NCI-H2227 (cell line): ENCODE results near the gene KIR3DL2.
"Not testable (repeated sequence)": the region's sequence is repeated elsewhere in the genome, so short reads cannot be mapped to it uniquely, and the experiment has no call there.

Source experiments
- DNase-seq: peaks from one replicate; lab custom pipeline; 2025; ENCODE audit not compliant: unreplicated experiment; lab: John Stamatoyannopoulos, UW

Gene KIR3DL2

DNA sequence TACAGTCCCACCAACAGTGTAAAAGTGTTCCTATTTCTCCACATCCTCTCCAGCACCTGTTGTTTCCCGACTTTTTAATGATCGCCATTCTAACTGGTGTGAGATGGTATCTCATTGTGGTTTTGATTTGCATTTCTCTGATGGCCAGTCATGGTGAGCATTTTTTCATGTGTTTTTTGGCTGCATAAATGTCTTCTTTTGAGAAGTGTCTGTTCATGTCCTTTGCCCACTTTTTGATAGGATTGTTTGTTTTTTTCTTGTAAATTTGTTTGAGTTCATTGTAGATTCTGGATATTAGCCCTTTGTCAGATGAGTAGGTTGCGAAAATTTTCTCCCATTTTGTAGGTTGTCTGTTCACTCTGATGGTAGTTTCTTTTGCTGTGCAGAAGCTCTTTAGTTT is 13.2 kb downstream of the KIR3DL2 start:
- DNase-seq = not testable (repeated sequence)

DNA sequence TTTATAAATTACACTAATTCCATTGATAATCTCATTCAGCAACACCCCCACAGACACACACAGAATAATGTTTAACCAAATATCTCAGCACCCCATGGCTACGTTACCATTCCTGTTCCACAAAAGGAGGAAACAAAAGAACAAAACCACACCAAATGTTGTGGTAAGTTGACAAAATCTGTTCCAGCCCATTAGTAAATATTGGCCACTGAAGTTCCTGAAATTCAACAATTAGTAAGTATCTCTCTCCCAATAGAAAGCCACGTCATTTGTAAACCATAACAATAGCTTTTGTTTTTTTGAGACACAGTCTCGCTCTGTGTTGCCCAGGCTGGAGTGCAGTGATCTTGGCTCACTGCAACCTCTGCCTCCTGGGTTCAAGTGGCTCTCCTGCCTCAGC is 21.5 kb downstream of the KIR3DL2 start:
- no peak for DNase-seq

DNA sequence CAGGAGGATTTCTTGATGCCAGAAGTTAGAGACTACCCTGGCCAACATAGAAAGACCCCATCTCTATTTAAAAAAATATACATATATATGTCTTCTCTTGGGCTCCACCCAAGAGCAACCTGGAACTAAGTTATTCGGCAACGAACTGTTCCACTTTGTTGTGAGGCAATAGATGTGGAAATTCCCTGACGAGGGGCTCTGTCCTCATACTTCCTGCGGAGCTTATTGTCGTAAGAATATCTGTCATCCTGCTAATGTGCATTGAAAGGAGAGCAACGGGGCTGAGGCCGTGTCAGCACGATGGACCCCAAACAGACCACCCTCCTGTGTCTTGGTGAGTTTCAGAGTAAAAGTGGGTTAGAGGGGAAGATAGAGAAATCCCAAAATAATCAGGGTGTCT is 23.7 kb downstream of the KIR3DL2 start, which contains the start of gene FCAR:
Gene FCAR (plus strand): TSS at position 246 of the 400 bp plus-strand sequence. CDS start 55 bp downstream, at position 301.
- DNase-seq = no peak

DNA sequence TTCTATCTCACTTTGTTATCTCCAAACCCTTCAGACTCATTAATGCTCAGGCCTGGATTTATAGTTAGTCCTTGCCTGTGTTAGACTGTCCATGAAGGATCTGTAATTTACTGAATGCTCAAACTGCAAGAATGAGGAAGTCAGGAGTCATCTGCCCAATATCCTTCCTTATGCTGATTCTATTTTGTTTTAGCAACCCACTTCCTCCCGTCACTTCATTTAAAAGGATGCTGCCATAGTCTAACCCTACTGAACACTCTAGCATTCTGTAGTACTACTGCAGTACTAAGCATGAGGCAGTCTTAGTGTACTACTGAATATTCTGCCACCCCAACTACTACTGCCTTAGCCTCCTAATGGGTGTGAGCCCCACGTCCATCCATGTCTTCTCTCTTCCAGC is 25.3 kb downstream of the KIR3DL2 start:
- no peak for DNase-seq

DNA sequence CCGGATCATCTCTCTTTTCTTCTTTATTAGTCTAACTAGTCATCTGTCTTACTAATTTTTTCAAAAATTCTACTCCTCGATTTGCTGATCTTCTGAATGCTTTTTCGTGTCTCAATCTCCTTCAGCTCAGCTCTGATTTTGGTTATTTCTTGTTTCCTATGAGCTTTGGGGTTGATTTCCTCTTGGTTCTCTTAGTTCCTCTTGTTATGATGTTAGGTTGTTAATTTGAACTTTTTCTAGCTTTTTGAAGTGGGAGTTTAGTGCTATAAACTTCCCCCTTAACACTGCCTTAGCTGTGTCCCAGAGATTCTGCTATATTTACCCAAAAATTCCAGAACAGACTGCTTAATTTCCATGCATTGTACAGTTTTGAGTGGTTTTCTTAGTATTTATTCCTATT is 27.2 kb downstream of the KIR3DL2 start:
- no peak for DNase-seq

- DNase-seq = no peak
Observed at GRCh38 chr19:54881884-54882283, 31.6 kb downstream of the KIR3DL2 start.

GRCh38 chr19:54882758-54883157 is 32.5 kb downstream of the KIR3DL2 start:
- no peak for DNase-seq

GRCh38 chr19:54883228-54883627 is 33.0 kb downstream of the KIR3DL2 start:
- DNase-seq = no peak

GRCh38 chr19:54888239-54888638 is 38.0 kb downstream of the KIR3DL2 start:
- no peak for DNase-seq

DNA sequence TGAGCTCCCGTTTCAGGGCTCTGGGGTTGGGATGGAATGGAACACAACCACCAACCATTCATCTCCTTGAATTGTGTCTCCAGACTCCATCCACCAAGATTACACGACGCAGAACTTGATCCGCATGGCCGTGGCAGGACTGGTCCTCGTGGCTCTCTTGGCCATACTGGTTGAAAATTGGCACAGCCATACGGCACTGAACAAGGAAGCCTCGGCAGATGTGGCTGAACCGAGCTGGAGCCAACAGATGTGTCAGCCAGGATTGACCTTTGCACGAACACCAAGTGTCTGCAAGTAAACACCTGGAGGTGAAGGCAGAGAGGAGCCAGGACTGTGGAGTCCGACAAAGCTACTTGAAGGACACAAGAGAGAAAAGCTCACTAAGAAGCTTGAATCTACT is 39.3 kb downstream of the KIR3DL2 start:
- no peak for DNase-seq

GRCh38 chr19:54893406-54893805 is 43.2 kb downstream of the KIR3DL2 start:
- DNase-seq = no peak

DNA sequence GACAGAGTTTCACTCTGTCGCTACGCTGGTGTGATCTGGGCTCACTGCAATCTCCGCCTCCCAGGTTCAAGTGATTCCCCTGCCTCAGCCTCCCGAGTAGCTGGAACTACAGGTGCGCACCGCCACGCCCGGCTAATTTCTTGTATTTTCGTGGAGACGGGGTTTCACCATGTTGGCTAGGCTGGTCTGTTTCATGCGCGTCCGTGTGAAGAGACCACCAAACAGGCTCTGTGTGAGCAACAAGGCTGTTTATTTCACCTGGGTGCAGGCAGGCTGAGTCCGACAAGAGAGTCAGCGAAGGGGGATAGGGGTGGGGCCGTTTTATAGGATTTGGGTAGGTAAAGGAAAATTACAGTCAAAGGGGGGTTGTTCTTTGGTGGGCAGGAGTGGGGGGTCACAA is 43.9 kb downstream of the KIR3DL2 start:
- DNase-seq = not testable (repeated sequence)

GRCh38 chr19:54896036-54896435 is 45.8 kb downstream of the KIR3DL2 start:
- no peak for DNase-seq

- not testable (repeated sequence) for DNase-seq
Observed at GRCh38 chr19:54898685-54899084, 48.4 kb downstream of the KIR3DL2 start.

- not testable (repeated sequence) for DNase-seq
Observed at GRCh38 chr19:54899646-54900045, 49.4 kb downstream of the KIR3DL2 start.

GRCh38 chr19:54901153-54901552 is 50.9 kb downstream of the KIR3DL2 start:
- DNase-seq = not testable (repeated sequence)

DNA sequence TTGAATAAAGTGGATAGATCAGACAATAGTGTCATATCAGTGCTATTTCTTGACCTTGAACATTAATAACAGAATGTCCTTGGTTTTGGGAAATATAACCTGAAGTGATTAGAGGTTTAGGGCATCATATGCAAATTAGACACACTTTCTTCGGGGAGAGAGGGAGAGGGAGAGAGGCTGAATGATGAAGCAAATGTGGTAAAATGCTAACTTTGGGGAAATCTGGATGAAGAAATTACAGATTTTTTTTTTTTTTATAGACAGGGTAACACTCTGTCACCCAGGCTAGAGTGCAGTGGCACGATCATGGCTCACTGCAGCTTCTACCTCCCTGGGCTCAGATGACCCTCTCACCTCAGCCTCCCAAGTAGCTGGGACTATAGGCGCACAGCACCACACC is 51.8 kb downstream of the KIR3DL2 start:
- DNase-seq = no peak

GRCh38 chr19:54903303-54903702 is 53.1 kb downstream of the KIR3DL2 start:
- no peak for DNase-seq

GRCh38 chr19:54904261-54904660 is 54.0 kb downstream of the KIR3DL2 start:
- DNase-seq = not testable (repeated sequence)

DNA sequence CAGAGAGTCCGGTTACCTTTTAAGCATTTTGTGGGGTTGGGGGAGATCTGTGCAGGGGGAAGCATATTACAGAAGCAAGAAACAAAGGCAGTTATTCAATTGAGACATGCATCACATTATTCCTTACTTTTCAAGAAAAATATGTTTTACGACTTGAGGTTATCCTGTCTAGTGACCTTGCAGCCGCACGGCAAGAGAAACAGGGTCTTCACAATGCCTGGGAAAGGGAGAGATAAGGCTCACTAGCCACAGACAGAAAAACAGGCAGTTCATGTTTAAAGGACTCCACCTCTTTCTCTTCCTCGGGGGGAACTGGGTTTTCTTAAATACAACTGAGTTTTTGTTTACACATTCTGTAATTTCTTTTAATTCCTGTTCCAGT is 55.2 kb downstream of the KIR3DL2 start:
- no peak for DNase-seq

GRCh38 chr19:54905803-54906511 is 55.7 kb downstream of the KIR3DL2 start, which contains the start of gene NCR1:
NCR1 (plus strand) TSS chr19:54906148; CDS start chr19:54906188, 40 bp downstream.
- no peak for DNase-seq

GRCh38 chr19:54906819-54907218 is 56.6 kb downstream of the KIR3DL2 start:
- no peak for DNase-seq

DNA sequence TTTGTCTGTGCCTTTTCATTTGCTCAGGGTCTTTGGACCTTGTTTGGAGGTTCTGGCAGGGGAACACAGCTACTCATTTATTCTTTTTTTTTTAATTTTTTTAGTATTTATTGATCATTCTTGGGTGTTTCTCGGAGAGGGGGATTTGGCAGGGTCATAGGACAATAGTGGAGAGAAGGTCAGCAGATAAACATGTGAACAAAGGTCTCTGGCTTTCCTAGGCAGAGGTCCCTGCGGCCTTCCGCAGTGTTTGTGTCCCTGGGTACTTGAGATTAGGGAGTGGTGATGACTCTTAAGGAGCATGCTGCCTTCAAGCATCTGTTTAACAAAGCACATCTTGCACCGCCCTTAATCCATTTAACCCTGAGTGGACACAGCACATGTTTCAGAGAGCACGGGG is 57.7 kb downstream of the KIR3DL2 start:
- DNase-seq = not testable (repeated sequence)
